K562 (cell line): ENCODE data around the gene SLAMF7. TPM values are rescaled to one million over a fixed set of nuclear protein-coding genes. Genes with fewer than 3 reads are reported as not detected.
"Not testable (repeated sequence)": the region's sequence is repeated elsewhere in the genome, so short reads cannot be mapped to it uniquely, and the experiment has no call there.

Experiments used
- ATAC-seq: fragments of 200-7000 bp; cut with Tn5 transposase; 3 replicates; pipeline ENCODE4 v1.9.1; 2020; ENCODE audit warnings: moderate library complexity
- BruUV-seq: library from RNA; stranded (reverse); fragments of 400-500 nt; replicated peaks from 2 replicates; lab custom pipeline; 2021; lab: Mats Ljungman, UMichigan
- CTCF ChIA-PET: fragments of 300-600 bp; formaldehyde crosslinking; extraction: SDS; loops from one replicate; lab custom pipeline; 2021; ENCODE audit warnings: low intra/inter-chr PET ratio; lab: Yijun Ruan, JAX
- POLR2A ChIA-PET: fragments of 300-600, 350-650 bp; sonication (Branson Sonifier 250); formaldehyde crosslinking; extraction: SDS; loops from one replicate; lab custom pipeline; 2021; ENCODE audit warnings: antibody characterized with exemption, inconsistent platforms; lab: Yijun Ruan, JAX
- DNase-seq, 4 experiments: peaks; one replicate each; pipeline versions ENCODE4 v3.0.0 to v3.0.0-alpha.2; 2011 to 2018; ENCODE audit warnings: low spot score in 3 of 4, mixed read lengths in 3 of 4; ENCODE audit errors: extremely low read depth in 1 of 4
- FAIRE-seq: peaks from 2 replicates; lab custom pipeline; 2011; peaks lifted over from hg19 to GRCh38; lab: Jason Lieb, UNC
- H2AFZ ChIP-seq: 2 replicates; pipeline ENCODE4 v1.6.0; 2011; ENCODE audit warnings: low read depth, low read length, control low read depth, inconsistent platforms
- H3K27ac ChIP-seq: fragments of 200-600 bp; 3 replicates; pipeline ENCODE4 v1.8.0; 2011; ENCODE audit warnings: low read depth, mild to moderate bottlenecking, control low read depth, inconsistent platforms, low read length, moderate library complexity, mixed read lengths; ENCODE audit errors: extremely low read depth
- H3K27me3 ChIP-seq, 2 experiments: fragments of 300-600 bp in 1 of 2; 2 replicates in 1 of 2; 3 replicates in 1 of 2; pipeline versions ENCODE4 v1.6.0 to v1.8.0; 2011; ENCODE audit warnings: inconsistent platforms in 2 of 2, low read length in 2 of 2, mild to moderate bottlenecking in 1 of 2, mixed read lengths in 1 of 2, moderate library complexity in 1 of 2; ENCODE audit not compliant: control insufficient read depth in 2 of 2, insufficient read depth in 2 of 2
- H3K36me3 ChIP-seq: fragments of 300-600 bp; 3 replicates; pipeline ENCODE4 v1.8.0; 2011; ENCODE audit warnings: mild to moderate bottlenecking, low read length, inconsistent platforms; ENCODE audit not compliant: control insufficient read depth, insufficient read depth
- H3K4me1 ChIP-seq, 2 experiments: fragments of 200-600 bp in 1 of 2; replicated peaks in 1 of 2; 2 replicates in 1 of 2; 3 replicates in 1 of 2; pipeline versions ENCODE4 v1.5.1 to v1.8.0; 2011; ENCODE audit warnings: inconsistent platforms in 2 of 2, low read length in 2 of 2, mild to moderate bottlenecking in 1 of 2, mixed read lengths in 1 of 2, moderate library complexity in 1 of 2; ENCODE audit not compliant: control insufficient read depth in 2 of 2, insufficient read depth in 2 of 2
- H3K4me2 ChIP-seq: 2 replicates; pipeline ENCODE4 v1.6.1; 2011; ENCODE audit warnings: low read length, control low read depth, inconsistent platforms, mixed read lengths; ENCODE audit not compliant: insufficient read depth
- H3K4me3 ChIP-seq: fragments of 200-600 bp; sonication (generic), shearing (Covaris generic); 2 replicates; pipeline ENCODE4 v1.5.1; 2016; ENCODE audit warnings: control low read depth, inconsistent platforms
- H3K79me2 ChIP-seq: fragments of 200-600 bp; 3 replicates; pipeline ENCODE4 v1.8.0; 2011; ENCODE audit warnings: low read length, inconsistent platforms; ENCODE audit not compliant: control insufficient read depth, insufficient read depth
- H3K9ac ChIP-seq, 2 experiments: 2 replicates each; pipeline versions ENCODE4 v1.6.0 to v1.6.1; 2011; ENCODE audit warnings: low read depth in 2 of 2, low read length in 2 of 2, control low read depth in 1 of 2, inconsistent platforms in 1 of 2, mild to moderate bottlenecking in 1 of 2, mixed read lengths in 1 of 2; ENCODE audit not compliant: insufficient read depth in 1 of 2
- H3K9me1 ChIP-seq: one replicate; pipeline ENCODE4 v1.6.0; 2011; ENCODE audit warnings: inconsistent platforms, mild to moderate bottlenecking, low read length, moderate library complexity; ENCODE audit not compliant: control insufficient read depth, insufficient read depth
- H3K9me3 ChIP-seq: replicated peaks from 2 replicates; pipeline ENCODE4 v1.5.1; 2011; ENCODE audit warnings: low read depth, low read length, inconsistent platforms; ENCODE audit not compliant: control insufficient read depth, insufficient read depth
- H4K20me1 ChIP-seq: replicated peaks from 2 replicates; pipeline ENCODE4 v1.6.1; 2011; ENCODE audit warnings: low read length, inconsistent platforms, mixed read lengths; ENCODE audit not compliant: control insufficient read depth, insufficient read depth
- CBFA2T2 ChIP-seq: fragments of 450-650 bp; conservative IDR thresholded peaks from 2 replicates; pipeline ENCODE4 v1.6.1; 2017; ENCODE audit warnings: mild to moderate bottlenecking
- EP300 ChIP-seq: IDR thresholded peaks from 2 replicates; pipeline ENCODE4 v1.6.1; 2012; ENCODE audit warnings: low read length, improper control_type of control experiment
- POLR2AphosphoS5 ChIP-seq: IDR thresholded peaks from 2 replicates; pipeline ENCODE4 v1.6.1; 2011; ENCODE audit warnings: mild to moderate bottlenecking, low read depth, low read length, moderate library complexity; ENCODE audit not compliant: control insufficient read depth, insufficient read depth
- RAD21 ChIP-seq, 2 experiments: fragments of 250-450 bp in 1 of 2; fragments of 450-650 bp in 1 of 2; sonication (Bioruptor Pico) in 1 of 2; formaldehyde crosslinking in 1 of 2; IDR thresholded peaks in 1 of 2; conservative IDR thresholded peaks in 1 of 2; 2 replicates each; pipeline versions ENCODE4 v1.4.0 to v1.8.0; 2020 to 2022; ENCODE audit warnings: mild to moderate bottlenecking in 2 of 2, moderate library complexity in 1 of 2
- SMC3 ChIP-seq: conservative IDR thresholded peaks from 2 replicates; pipeline ENCODE4 v1.6.1; 2011; ENCODE audit warnings: low read depth, low read length, improper control_type of control experiment; ENCODE audit not compliant: insufficient read depth
- TCF3 ChIP-seq: sonication (generic); formaldehyde crosslinking; IDR thresholded peaks from 2 replicates; pipeline ENCODE4 v1.4.0; 2020; ENCODE audit warnings: mild to moderate bottlenecking, missing genetic modification reagents
- TEAD4 ChIP-seq, 2 experiments: sonication (generic) in 1 of 2; formaldehyde crosslinking in 1 of 2; IDR thresholded peaks; 2 replicates each; pipeline versions ENCODE4 v1.6.1 to v1.8.0; 2012 to 2022; ENCODE audit warnings: borderline replicate concordance in 1 of 2, inconsistent platforms in 1 of 2, low read length in 1 of 2, mild to moderate bottlenecking in 1 of 2, missing genetic modification reagents in 1 of 2
- WGBS: fragments of 100-300 bp; shearing (Covaris generic); methylation state at CpG from one replicate; pipeline ENCODE4 v1.1.6; 2016; ENCODE audit warnings: low coverage, mixed read lengths; ENCODE audit not compliant: insufficient coverage; ENCODE audit errors: missing lambda C conversion rate; 5-methylcytosine and 5-hydroxymethylcytosine counted together
- in situ Hi-C: fragments of 300-500 bp; cut with MboI; formaldehyde crosslinking; loops from 4 replicates; pipeline ENCODE4 v1.15.0; 2018; ENCODE audit warnings: inconsistent platforms, mixed read lengths
- intact Hi-C: fragments of 100-400 bp; cut with micrococcal nuclease; formaldehyde crosslinking; loops from 2 replicates; pipeline ENCODE4 v1.14.2; 2022
- polyA plus RNA-seq, 8 experiments: library from polyadenylated mRNA; depleted of rRNA in 4 of 8; stranded (reverse) in 5 of 8; unstranded in 3 of 8; fragments of >200 nt; fragmentation: Nextera tagmentation in 2 of 8; fragmentation: Illumina TruSeq in 1 of 8; extraction: Ambion mirVana in 2 of 8; extraction: Trizol in 1 of 8; gene quantifications; 2 replicates each; pipeline versions ENCODE4 v1.2.1 to v1.2.3, GENCODE V29; 2011 to 2014; ENCODE audit warnings: inconsistent platforms in 1 of 8, missing spikeins in 1 of 8
- total RNA-seq, 7 experiments: library from RNA; depleted of rRNA in 6 of 7; stranded (reverse); fragments of >200 nt in 6 of 7; fragmentation: Illumina TruSeq in 2 of 7; extraction: Trizol in 2 of 7; gene quantifications; 2 replicates each; pipeline versions ENCODE4 v1.2.1 to v1.2.3, GENCODE V29; 2011 to 2021; ENCODE audit warnings: low replicate concordance in 1 of 7
- TF ChIP-seq, protein P1 (sequence below), 3 experiments: IDR thresholded peaks in 2 of 3; conservative IDR thresholded peaks in 1 of 3; 2 replicates each; pipeline ENCODE4 v1.5.1; 2011 to 2012; ENCODE audit warnings: low read length in 3 of 3, mild to moderate bottlenecking in 3 of 3, control low read depth in 2 of 3, improper control_type of control experiment in 1 of 3, inconsistent platforms in 1 of 3, low read depth in 1 of 3, mixed read lengths in 1 of 3, moderate library complexity in 1 of 3; ENCODE audit not compliant: insufficient read depth in 2 of 3
- TF ChIP-seq, protein P2 (sequence below): sonication (generic); formaldehyde crosslinking; IDR thresholded peaks from 2 replicates; pipeline ENCODE4 v1.5.0; 2020; ENCODE audit warnings: missing genetic modification reagents

The SLAMF7 gene
- total and polyA plus RNA-seq, 9 of the 15 experiments (the other 6 are each of a cell fraction or from before 2014, with no cell fraction given): 0.11 to 1.2 (median 0.22) TPM; not detected in 2

DNA sequence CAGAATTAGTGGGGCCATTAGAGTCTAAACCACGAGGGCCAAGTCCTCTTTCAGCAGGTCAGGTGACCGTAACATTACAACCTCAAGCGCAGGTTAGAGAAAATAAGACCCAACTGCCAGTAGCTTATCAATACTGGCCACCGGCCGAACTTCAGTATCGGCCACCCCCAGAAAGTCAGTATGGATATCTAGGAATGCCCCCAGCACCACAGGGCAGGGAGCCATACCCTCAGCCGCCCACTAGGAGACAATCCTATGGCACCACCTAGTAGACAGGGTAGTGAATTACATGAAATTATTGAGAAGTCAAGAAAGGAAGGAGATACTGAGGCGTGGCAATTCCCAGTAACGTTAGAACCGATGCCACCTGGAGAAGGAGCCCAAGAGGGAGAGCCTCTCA, 46.7 kb upstream of the SLAMF7 start:
- H3K27me3 ChIP-seq; ATAC-seq; POLR2A ChIA-PET; H4K20me1 ChIP-seq; in situ Hi-C loops; H3K9me3 ChIP-seq; H3K4me1 ChIP-seq; H3K27ac ChIP-seq; H3K36me3 ChIP-seq; BruUV-seq; H3K4me3 ChIP-seq; H3K79me2 ChIP-seq; H3K9ac ChIP-seq; TF ChIP-seq TEAD4 (CRISPR knock-in tag; IDR thresholded peaks at IDR 0.05; ENCODE audit: borderline replicate concordance): not testable (repeated sequence)
- intact Hi-C loops: loop anchor here (1.0 kb wide), 1 partner anchor 264 kb away; no protein-coding TSS in a partner anchor
- DNase-seq: peak in 1 of 4 experiments; percentile 62
- Histone ChIP-seq H2AFZ (peak overlapping the region; percentile 41; the same call in 1 of the 2 replicates), H3K4me2 (peak overlapping the region; percentile 26; the same call in 1 of the 2 replicates)
- peak; percentile 62 for FAIRE-seq
- CTCF ChIA-PET: interaction anchor here (0.7 to 1.4 kb wide), 2 partner anchors 264 to 499 kb away, joined by 3 to 7 read pairs; no protein-coding TSS in a partner anchor
- TF ChIP-seq TEAD4 (IDR thresholded peaks at IDR 0.05; ENCODE audit: low read length): peak; percentile 68
- TF ChIP-seq SMC3: peak; percentile 29; the same call in 1 of the 2 replicates
- TF ChIP-seq POLR2AphosphoS5: peak; percentile 38; the same call in 1 of the 2 replicates
- TF ChIP-seq, protein P1, sequence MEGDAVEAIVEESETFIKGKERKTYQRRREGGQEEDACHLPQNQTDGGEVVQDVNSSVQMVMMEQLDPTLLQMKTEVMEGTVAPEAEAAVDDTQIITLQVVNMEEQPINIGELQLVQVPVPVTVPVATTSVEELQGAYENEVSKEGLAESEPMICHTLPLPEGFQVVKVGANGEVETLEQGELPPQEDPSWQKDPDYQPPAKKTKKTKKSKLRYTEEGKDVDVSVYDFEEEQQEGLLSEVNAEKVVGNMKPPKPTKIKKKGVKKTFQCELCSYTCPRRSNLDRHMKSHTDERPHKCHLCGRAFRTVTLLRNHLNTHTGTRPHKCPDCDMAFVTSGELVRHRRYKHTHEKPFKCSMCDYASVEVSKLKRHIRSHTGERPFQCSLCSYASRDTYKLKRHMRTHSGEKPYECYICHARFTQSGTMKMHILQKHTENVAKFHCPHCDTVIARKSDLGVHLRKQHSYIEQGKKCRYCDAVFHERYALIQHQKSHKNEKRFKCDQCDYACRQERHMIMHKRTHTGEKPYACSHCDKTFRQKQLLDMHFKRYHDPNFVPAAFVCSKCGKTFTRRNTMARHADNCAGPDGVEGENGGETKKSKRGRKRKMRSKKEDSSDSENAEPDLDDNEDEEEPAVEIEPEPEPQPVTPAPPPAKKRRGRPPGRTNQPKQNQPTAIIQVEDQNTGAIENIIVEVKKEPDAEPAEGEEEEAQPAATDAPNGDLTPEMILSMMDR (IDR thresholded peaks at IDR 0.05 in 2 of 3, conservative IDR thresholded peaks at IDR 0.05 in 1 of 3; ENCODE audit: insufficient read depth in 2 of 3, low read depth in 1 of 3, low read length in 3 of 3): peak; percentile 64 to 90 (median 66)
- peak; percentile 43; the same call in 1 of the 2 replicates for TF ChIP-seq EP300
- TF ChIP-seq TCF3 (CRISPR knock-in tag): peak; percentile 57
- TF ChIP-seq RAD21 (CRISPR knock-in tag; conservative IDR thresholded peaks at IDR 0.05 in 1 of 2, IDR thresholded peaks at IDR 0.05 in 1 of 2): 0 out of 4 replicates have a peak, but pooled peaks of 1 of the 2 experiments have one; percentile 3
- TF ChIP-seq, protein P2, sequence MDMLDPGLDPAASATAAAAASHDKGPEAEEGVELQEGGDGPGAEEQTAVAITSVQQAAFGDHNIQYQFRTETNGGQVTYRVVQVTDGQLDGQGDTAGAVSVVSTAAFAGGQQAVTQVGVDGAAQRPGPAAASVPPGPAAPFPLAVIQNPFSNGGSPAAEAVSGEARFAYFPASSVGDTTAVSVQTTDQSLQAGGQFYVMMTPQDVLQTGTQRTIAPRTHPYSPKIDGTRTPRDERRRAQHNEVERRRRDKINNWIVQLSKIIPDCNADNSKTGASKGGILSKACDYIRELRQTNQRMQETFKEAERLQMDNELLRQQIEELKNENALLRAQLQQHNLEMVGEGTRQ (CRISPR knock-in tag): 0 out of 2 replicates have a peak, but pooled peaks have one; percentile 11
- TF ChIP-seq CBFA2T2: peak; percentile 24; the same call in 1 of the 2 replicates
- TF ChIP-seq, all 486 proteins: peak for 9; not testable (repeated sequence) for 477
- not testable (repeated sequence) for H3K9me1 ChIP-seq
- WGBS: 8% methylated on average over 10 of the region's 10 CpGs
